ENCODE data around the gene MTM1.

The MTM1 gene

DNA sequence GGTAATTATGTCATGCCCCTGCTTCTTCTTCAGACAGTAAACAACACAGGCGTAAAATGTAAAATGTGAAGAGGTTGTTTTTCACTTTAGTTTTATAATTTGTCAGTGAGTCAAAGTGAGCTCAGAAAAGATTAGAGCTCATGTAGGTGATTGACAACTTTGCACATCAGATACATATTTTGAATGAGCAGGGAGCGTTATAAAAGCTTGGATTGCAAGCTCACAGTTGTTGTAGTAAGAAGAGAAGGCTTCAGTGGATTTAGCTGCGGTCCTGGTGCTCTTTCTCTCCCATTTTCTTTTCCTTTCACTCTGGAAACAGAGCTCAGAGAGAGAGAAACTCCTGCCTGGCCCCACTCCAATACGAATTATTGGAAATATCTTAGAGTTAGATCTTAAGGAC lies 151.2 kb downstream of the MTM1 start:
- no peak overlapping the region for H3K27ac ChIP-seq (ENCODE audit: insufficient read depth in 1 of 2, low read depth in 1 of 2, low read length in 2 of 2, poor library complexity in 1 of 2, severe bottlenecking in 2 of 2)
- CTCF ChIA-PET, result interaction anchor here (1.3 to 4.1 kb wide), 2 partner anchors 19 to 36 kb away, joined by 4 to 59 read pairs; no protein-coding TSS in a partner anchor
- POLR2A ChIA-PET, result no interaction called here
- H3K4me1 ChIP-seq (ENCODE audit: control extremely low read depth in 1 of 4, control insufficient read depth in 4 of 4, insufficient read depth in 4 of 4, low read length in 3 of 4), result no peaks in the 10 kb centered on the region
- 79% methylated on average over 2 of the region's 4 CpGs for WGBS (ENCODE audit: insufficient coverage)
- H3K9me3 ChIP-seq (ENCODE audit: control extremely low read depth in 1 of 5, control insufficient read depth in 4 of 5, insufficient read depth in 2 of 5, low read depth in 1 of 5, low read length in 4 of 5), result no peaks in the 10 kb centered on the region
- DNase-seq, result no peak
- H3K4me3 ChIP-seq (ENCODE audit: control insufficient read depth in 1 of 7, extremely low read depth in 1 of 7, insufficient read depth in 4 of 7, low read depth in 2 of 7, low read length in 6 of 7), result no peak overlapping the region
- H3K27me3 ChIP-seq (replicated peaks in 2 of 5; ENCODE audit: control insufficient read depth in 4 of 5, insufficient read depth in 5 of 5, low read length in 4 of 5), result no peaks in the 10 kb centered on the region
- peaks cover 0 to 5% (median under 1%) of the 10 kb centered on the region in 4 experiments for H3K36me3 ChIP-seq (ENCODE audit: control insufficient read depth in 4 of 4, insufficient read depth in 4 of 4, low read length in 3 of 4)
